Stimulated activated CD4-positive, alpha-beta T cell treated with anti-CD3 and anti-CD28 coated beads, Interleukin-4, amount 100 ng/mL, for 24 hours (primary cell): ENCODE results near the gene RHCE.
"Not testable (repeated sequence)": the region's sequence is repeated elsewhere in the genome, so short reads cannot be mapped to it uniquely, and the experiment has no call there.

Experiments
- DNase-seq: peaks from one replicate; pipeline ENCODE4 v3.0.0-alpha.2; 2020

The RHCE gene

GRCh38 chr1:25397549-25397948 is 23.1 kb downstream of the RHCE start:
- DNase-seq, result not testable (repeated sequence)

GRCh38 chr1:25392841-25393240 is 27.8 kb downstream of the RHCE start:
- no peak for DNase-seq

- not testable (repeated sequence) for DNase-seq
Observed at GRCh38 chr1:25389721-25390120, 30.9 kb downstream of the RHCE start.

- not testable (repeated sequence) for DNase-seq
Observed at GRCh38 chr1:25388691-25389090, 31.9 kb downstream of the RHCE start.

DNA sequence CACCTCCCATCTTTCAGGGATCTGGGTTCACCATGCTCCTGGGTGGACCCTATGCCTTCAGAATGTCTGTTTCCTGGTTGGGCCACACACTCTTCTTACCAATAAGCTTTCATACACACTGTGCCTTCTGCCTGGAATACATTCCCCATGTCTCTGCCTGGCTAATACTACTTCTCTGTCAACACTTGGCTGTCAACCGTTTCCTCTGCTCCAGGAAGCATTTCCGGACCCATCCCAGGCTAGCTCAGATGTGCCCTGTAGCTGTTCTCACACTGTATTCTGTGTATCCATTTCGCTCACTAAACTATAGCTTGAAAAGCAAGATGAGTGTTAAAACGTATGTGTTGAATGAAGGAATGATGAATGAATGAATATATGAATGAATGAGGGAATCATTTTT is 33.5 kb downstream of the RHCE start:
- not testable (repeated sequence) for DNase-seq

DNA sequence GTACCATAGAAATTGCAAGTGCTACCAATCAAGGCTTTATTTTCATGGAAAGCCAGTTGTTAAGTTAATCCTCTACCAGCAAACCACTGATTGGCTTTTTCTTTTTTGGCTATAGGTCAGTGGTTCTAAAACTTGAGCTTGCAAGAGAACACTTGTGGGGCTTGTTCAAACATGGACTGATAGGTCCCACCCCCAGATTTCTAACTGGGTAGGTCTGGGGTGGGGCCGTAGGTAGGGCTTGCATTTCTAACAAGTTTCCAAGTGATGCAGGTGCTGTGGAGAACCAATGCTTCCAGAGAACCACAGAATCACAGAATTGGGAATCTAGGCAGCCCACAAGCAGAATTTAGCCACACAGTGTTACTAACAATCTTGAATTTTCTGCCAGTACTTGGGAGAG is 36.8 kb downstream of the RHCE start:
- DNase-seq, result not testable (repeated sequence)

- DNase-seq, result not testable (repeated sequence)
Observed at GRCh38 chr1:25383090-25383489, 37.5 kb downstream of the RHCE start.

- DNase-seq, result not testable (repeated sequence)
Observed at GRCh38 chr1:25382543-25382942, 38.1 kb downstream of the RHCE start.

GRCh38 chr1:25378367-25378766 is 42.3 kb downstream of the RHCE start:
- not testable (repeated sequence) for DNase-seq

GRCh38 chr1:25371757-25372156 is 48.9 kb downstream of the RHCE start:
- DNase-seq, result not testable (repeated sequence)

- DNase-seq, result not testable (repeated sequence)
Observed at GRCh38 chr1:25369691-25370271, 50.8 kb downstream of the RHCE start.

DNA sequence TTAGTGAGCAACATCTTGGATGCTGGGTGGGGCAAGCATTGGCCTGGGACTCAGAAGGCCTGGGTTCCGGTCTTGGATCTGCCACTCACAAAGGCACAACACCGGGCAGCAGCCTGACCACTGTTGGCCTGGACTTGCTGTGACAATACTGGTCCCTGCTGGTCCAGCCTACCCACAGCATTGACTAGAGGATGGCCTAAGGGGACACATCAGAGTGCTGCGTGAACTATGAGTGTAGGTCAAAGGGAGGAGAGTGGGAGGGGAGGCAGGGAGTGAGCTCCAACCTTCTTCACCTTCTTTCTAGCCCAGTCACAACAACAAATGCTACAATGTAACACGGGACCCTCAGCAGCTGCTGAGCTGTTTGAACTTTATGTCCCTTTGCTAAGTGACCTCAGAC is 51.4 kb downstream of the RHCE start:
- DNase-seq, result no peak

DNA sequence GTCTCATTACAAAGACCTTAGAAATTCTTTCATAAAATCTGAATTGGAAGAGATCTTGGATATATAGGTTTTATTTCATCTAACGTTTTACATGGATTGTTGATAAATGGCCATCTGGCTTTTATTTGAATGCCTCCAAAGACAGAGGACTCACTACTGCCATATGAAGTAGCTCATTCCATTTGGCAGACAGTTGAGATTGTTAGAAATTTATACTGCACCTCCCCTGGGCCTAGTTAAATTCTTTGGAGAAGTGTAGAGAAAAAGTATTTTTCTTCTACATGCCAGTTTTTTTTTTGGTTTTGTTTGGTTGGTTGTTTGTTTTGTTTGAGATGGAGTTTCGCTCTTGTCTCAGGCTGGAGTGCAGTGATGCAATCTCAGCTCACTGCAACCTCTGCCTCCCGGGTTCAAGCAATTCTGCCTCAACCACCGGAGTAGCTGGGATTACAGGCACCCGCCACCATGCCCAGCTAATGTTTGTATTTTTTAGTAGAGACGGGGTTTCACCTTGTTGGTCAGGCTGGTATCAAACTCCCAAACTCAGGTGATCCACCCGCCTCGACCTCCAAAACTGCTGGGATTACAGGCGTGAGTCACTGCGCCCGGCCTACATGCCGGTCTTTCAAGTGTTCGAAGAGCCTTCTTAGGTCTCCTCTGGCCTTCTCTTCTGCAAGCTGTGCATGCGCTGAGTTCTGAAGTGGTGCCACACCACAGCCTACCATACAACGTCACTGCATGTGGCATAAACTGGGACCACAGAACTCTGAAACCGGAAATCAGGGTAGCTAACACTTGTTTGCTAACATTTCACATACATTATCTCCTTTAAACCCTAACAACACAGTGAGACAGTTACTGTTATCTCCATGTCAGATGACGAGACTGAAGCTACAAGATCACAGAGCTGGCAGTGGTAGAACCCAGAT is 57.7 kb downstream of the RHCE start:
- not testable (repeated sequence) for DNase-seq

DNA sequence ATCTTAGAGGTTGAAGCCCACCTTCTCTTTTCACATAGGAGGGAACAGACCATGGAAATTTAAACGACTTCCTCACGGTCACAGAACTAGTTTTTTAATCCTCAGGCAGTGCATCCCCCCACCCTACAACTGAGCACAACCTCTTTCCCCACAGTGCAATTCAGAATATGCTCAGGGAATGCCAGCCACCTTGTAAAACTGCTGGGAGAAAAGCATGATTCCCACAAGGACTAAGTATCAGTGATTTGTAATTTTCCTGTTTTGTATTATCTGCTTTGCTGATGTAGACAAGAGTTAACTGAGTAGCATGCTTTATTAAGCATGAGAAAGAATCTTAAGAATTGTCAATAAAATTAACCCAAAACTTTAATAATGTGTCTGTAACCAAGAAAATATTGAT is 58.7 kb downstream of the RHCE start:
- DNase-seq, result no peak

DNA sequence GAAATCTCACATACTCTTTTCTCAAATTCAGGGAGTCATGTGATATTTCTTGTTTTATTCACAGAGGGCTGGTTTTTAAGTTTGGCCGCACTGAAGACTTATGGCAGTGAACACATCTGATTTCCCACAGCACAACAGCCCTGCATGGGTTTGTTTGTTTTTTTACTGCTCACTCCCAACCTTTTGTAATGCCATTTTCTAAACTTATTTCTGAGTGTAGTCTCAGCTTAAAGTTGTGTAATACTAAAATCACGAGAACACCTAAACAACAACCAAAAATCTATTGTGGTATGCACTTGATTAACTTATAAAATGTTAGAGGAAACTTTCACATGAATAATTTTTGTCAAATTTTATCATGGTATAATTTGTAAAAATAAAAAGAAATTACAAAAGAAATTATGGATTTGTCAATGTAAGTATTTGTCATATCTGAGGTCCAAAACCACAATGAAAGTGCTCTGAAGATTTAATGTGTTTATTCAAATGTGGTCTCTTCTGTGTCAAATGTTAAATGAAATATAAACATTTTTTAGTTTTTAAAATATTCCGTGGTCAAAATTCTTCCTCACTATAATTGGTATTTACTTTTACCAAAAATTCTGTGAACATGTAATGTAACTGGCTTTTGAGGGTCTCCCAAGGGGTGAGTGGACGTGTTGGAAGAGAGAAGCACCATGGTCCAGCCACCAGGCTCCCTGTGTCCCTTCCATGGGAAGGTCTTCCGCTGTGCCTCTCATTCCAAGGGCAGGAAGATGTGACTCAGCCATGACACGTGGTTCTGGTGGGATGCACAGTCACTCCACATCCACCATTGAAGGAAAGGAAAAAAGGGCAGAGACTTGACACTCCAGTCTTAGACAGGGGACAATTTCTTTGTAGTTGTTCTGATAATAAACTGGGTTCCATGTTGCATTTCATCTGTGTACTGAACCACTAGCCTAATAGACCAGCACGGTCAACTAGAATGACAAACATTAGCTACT is 59.7 kb downstream of the RHCE start:
- no peak for DNase-seq

- DNase-seq, result no peak
Observed at GRCh38 chr1:25356848-25357247, 63.8 kb downstream of the RHCE start.

- DNase-seq, result no peak
Observed at GRCh38 chr1:25356441-25356840, 64.2 kb downstream of the RHCE start.

GRCh38 chr1:25355841-25356395 is 64.7 kb downstream of the RHCE start:
- DNase-seq, result no peak

- DNase-seq, result no peak
Observed at GRCh38 chr1:25349606-25350005, 71.0 kb downstream of the RHCE start.

DNA sequence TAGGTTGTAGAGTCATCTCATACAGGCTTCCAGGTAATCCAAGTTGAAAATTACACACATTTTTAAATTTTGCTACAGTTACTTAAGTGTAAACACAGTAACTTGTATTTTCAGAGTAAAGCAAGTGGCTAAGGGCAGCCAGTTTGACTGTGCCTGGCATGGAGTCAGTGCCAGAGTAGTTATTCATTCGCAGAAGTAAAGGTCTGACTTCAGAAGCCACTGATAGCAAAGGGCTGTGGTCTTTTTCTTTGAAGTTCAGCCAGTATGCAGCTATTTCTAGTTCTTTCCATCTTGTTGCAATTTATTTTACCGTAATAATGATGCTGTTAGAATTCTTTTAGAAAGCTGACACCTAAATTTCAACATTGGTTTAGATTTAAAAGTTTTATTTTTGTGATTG is 73.1 kb downstream of the RHCE start:
- no peak for DNase-seq

DNA sequence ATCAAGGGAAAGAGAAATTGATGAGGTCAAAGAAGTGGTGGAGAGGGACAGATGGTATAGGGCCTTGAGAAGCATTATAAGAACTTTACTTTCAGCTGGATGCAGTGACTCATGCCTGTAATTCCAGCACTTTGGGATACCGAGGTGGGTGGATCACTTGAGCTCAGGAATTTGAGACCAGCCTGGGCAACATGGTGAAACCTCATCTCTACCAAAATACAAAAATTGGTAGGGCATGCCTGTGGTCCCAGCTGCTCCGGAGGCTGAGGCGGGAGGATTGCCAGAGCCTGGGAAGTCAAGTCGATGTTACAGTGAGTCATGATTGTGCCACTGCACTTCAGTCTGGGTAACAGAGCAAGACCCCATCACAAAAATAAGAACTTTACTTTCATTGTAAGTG is 76.8 kb downstream of the RHCE start:
- no peak for DNase-seq

DNA sequence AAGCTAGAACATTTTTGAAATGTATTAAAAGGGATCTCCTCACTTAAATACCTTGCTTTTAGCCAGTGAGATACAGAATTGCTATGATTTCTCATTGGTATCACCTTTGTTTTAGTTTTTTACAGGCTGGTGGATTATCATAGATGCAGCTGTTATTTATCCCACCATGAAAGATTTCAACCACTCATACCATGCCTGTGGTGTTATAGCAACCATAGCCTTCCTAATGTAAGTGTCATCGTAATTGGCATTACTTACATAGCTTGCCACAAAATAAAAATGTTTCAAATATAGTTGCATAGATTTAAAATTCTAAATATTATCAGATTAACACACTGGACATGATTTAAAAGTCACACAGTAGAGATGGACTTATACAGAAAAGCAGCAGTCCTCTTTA is 77.8 kb downstream of the RHCE start:
- DNase-seq, result no peak

DNA sequence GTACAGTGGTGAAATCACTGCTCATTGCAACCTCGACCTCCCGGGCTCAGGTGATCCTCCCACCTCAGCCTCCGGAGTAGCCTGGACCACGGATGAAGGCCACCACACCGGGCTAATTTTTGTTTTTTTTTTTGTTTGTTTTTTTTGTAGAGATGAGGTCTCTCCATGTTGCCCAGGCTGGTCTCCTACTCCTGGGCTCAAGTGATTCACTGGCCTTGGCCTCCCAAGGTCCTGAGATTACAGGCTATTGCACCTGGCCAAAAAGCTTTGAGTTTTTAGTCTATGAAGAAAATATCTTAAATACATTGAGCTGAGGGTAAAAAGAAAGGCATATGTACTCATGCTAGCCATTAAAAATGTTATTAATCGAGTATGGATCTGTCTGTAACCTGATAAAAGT is 78.9 kb downstream of the RHCE start:
- DNase-seq, result no peak
